Measurements from ENCODE around the gene RNF217.
A peak's percentile ranks its signal among the peaks of the same experiment; 100 is the strongest.

Gene RNF217

GRCh38 chr6:125088963-125089362, 126.7 kb downstream of the RNF217 start:
- H3K4me3 ChIP-seq (replicated peaks in 1 of 2; ENCODE audit: low read depth in 2 of 2, low read length in 2 of 2) = no peak overlapping the region
- DNase-seq (ENCODE audit: low read depth in 2 of 2) = no peak
- no peak for TF ChIP-seq CTCF (IDR thresholded peaks at IDR 0.05; ENCODE audit: low read depth, low read length)

- TF ChIP-seq CTCF (IDR thresholded peaks at IDR 0.05; ENCODE audit: low read depth, low read length) = no peak
Measured at GRCh38 chr6:125094563-125094962, 132.3 kb downstream of the RNF217 start.

GRCh38 chr6:125095580-125096301, 133.5 kb downstream of the RNF217 start:
- DNase-seq (ENCODE audit: low read depth in 2 of 2) = peak; percentile 78 to 85
- no peak overlapping the region for H3K4me3 ChIP-seq (replicated peaks in 1 of 2; ENCODE audit: low read depth in 2 of 2, low read length in 2 of 2)
- TF ChIP-seq CTCF (IDR thresholded peaks at IDR 0.05; ENCODE audit: low read depth, low read length) = no peak

More at GRCh38 chr6:125094563-125094962, 132.3 kb downstream of the RNF217 start:
- DNase-seq (ENCODE audit: low read depth in 2 of 2) = peak; percentile 19 to 62
- H3K4me3 ChIP-seq (replicated peaks in 1 of 2; ENCODE audit: low read depth in 2 of 2, low read length in 2 of 2) = no peak overlapping the region

- no peak for TF ChIP-seq CTCF (IDR thresholded peaks at IDR 0.05; ENCODE audit: low read depth, low read length)
- H3K4me3 ChIP-seq (replicated peaks in 1 of 2; ENCODE audit: low read depth in 2 of 2, low read length in 2 of 2) = no peak overlapping the region
- DNase-seq (ENCODE audit: low read depth in 2 of 2) = no peak
Measured at GRCh38 chr6:125097186-125097585, 134.9 kb downstream of the RNF217 start.

- TF ChIP-seq CTCF (IDR thresholded peaks at IDR 0.05; ENCODE audit: low read depth, low read length) = no peak
- no peak overlapping the region for H3K4me3 ChIP-seq (replicated peaks in 1 of 2; ENCODE audit: low read depth in 2 of 2, low read length in 2 of 2)
- no peak for DNase-seq (ENCODE audit: low read depth in 2 of 2)
Measured at GRCh38 chr6:125098253-125098652, 136.0 kb downstream of the RNF217 start.

GRCh38 chr6:125099211-125100073, 137.2 kb downstream of the RNF217 start:
- peak; percentile 64 to 67 for DNase-seq (ENCODE audit: low read depth in 2 of 2)
- no peak for TF ChIP-seq CTCF (IDR thresholded peaks at IDR 0.05; ENCODE audit: low read depth, low read length)
- peak overlapping the region; percentile 56 to 61 for H3K4me3 ChIP-seq (replicated peaks in 1 of 2; ENCODE audit: low read depth in 2 of 2, low read length in 2 of 2)

Measured in cardiac fibroblast (primary cell).